Endothelial cell (in vitro differentiated cells): ENCODE results near the gene TMEM207. TPM values are rescaled to one million over a fixed set of nuclear protein-coding genes. Genes with fewer than 3 reads are reported as not detected.

Experiments
- DNase-seq: peaks from one replicate; pipeline ENCODE4 v3.0.0; 2021; ENCODE audit warnings: low spot score
- H3K27ac Mint-ChIP-seq: one replicate; pipeline ENCODE4 v1.8.0; 2021; ENCODE audit warnings: mixed read lengths, inconsistent platforms; ENCODE audit not compliant: unreplicated experiment
- H3K27me3 Mint-ChIP-seq: one replicate; pipeline ENCODE4 v1.8.0; 2021; ENCODE audit warnings: mild to moderate bottlenecking, moderate library complexity, mixed read lengths, inconsistent platforms; ENCODE audit not compliant: unreplicated experiment
- H3K36me3 Mint-ChIP-seq: one replicate; pipeline ENCODE4 v1.8.0; 2021; ENCODE audit warnings: mild to moderate bottlenecking, low read depth, mixed read lengths, inconsistent platforms; ENCODE audit not compliant: unreplicated experiment
- H3K4me1 Mint-ChIP-seq: one replicate; pipeline ENCODE4 v1.8.0; 2021; ENCODE audit warnings: mild to moderate bottlenecking, mixed read lengths, inconsistent platforms; ENCODE audit not compliant: unreplicated experiment
- H3K4me3 Mint-ChIP-seq: one replicate; pipeline ENCODE4 v1.8.0; 2021; ENCODE audit warnings: mild to moderate bottlenecking, mixed read lengths, inconsistent platforms; ENCODE audit not compliant: unreplicated experiment
- H3K9me3 Mint-ChIP-seq: one replicate; pipeline ENCODE4 v1.8.0; 2021; ENCODE audit warnings: mixed read lengths, inconsistent platforms; ENCODE audit not compliant: unreplicated experiment
- CTCF ChIP-seq: fragments of 200-600 bp; sonication (generic); IDR thresholded peaks from one replicate; pipeline ENCODE4 v1.5.0; 2021; ENCODE audit warnings: antibody characterized with exemption; ENCODE audit not compliant: unreplicated experiment
- total RNA-seq: library from RNA; stranded (reverse); fragmentation: NEBNext Ultra II Directional; extraction: Animal tissue kit (Norgen Biotek cat#: 25700); gene quantifications from one replicate; pipeline ENCODE4 v1.2.1, GENCODE V29; 2021; ENCODE audit not compliant: unreplicated experiment

TMEM207 gene
- total RNA-seq, 1 donor from 2014 or later: not detected

DNA sequence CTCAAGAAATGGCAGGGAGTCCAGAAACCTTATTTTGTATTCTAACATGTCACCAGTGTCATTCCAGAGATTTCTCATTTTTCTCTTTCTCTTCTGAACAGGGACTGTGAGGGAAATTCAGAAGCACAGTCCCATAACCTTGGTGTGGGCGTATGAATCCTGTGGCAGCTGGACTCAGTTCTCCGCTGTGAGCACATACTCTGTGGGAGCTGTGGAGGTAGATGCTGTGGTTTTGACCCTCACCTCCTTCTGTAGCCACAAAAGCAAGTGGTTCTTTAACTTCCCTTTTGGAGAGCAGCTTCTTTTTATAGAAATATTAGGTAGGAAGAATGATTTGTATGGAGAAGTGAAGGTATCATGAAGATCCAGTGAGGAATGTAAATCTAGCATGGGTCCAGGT is 13.4 kb downstream of the TMEM207 start:
- H3K36me3 Mint-ChIP-seq: peaks cover 5% of the 10 kb centered on the region
- no peaks in the 10 kb centered on the region for H3K9me3 Mint-ChIP-seq
- H3K27me3 Mint-ChIP-seq: no peaks in the 10 kb centered on the region
- peaks cover 5% of the 10 kb centered on the region for H3K4me1 Mint-ChIP-seq
- TF ChIP-seq CTCF: no peak
- no peak overlapping the region for H3K27ac Mint-ChIP-seq
- no peak overlapping the region for H3K4me3 Mint-ChIP-seq
- DNase-seq: no peak

- H3K27me3 Mint-ChIP-seq: no peaks in the 10 kb centered on the region
- no peak overlapping the region for H3K4me3 Mint-ChIP-seq
- no peaks in the 10 kb centered on the region for H3K9me3 Mint-ChIP-seq
- peaks cover 5% of the 10 kb centered on the region for H3K4me1 Mint-ChIP-seq
- H3K27ac Mint-ChIP-seq: no peak overlapping the region
- no peak for DNase-seq
- TF ChIP-seq CTCF: no peak
- peaks cover 5% of the 10 kb centered on the region for H3K36me3 Mint-ChIP-seq
These were observed 14.1 kb downstream of the TMEM207 start for GRCh38 chr3:190435618-190436017.

- no peak overlapping the region for H3K27ac Mint-ChIP-seq
- DNase-seq: no peak
- no peaks in the 10 kb centered on the region for H3K27me3 Mint-ChIP-seq
- no peak overlapping the region for H3K4me3 Mint-ChIP-seq
- no peaks in the 10 kb centered on the region for H3K9me3 Mint-ChIP-seq
- TF ChIP-seq CTCF: no peak
- H3K36me3 Mint-ChIP-seq: peaks cover 5% of the 10 kb centered on the region
- peaks cover 3% of the 10 kb centered on the region for H3K4me1 Mint-ChIP-seq
These were observed 16.1 kb downstream of the TMEM207 start for GRCh38 chr3:190433626-190434025.

- Mint-ChIP-seq H3K9me3 (no peaks in the 10 kb centered on the region), H3K36me3 (peaks cover 5% of the 10 kb centered on the region)
These were observed 17.5 kb downstream of the TMEM207 start for GRCh38 chr3:190432216-190432615.

GRCh38 chr3:190430906-190431305 is 18.8 kb downstream of the TMEM207 start:
- no peak for DNase-seq
- Mint-ChIP-seq H3K27ac (no peak overlapping the region), H3K4me1 (peaks cover 3% of the 10 kb centered on the region), H3K27me3 (no peaks in the 10 kb centered on the region), H3K9me3 (no peaks in the 10 kb centered on the region), H3K36me3 (peaks cover 5% of the 10 kb centered on the region), H3K4me3 (no peak overlapping the region)
- no peak for TF ChIP-seq CTCF

More at GRCh38 chr3:190432216-190432615, 17.5 kb downstream of the TMEM207 start:
- peaks cover 3% of the 10 kb centered on the region for H3K4me1 Mint-ChIP-seq
- H3K27me3 Mint-ChIP-seq: no peaks in the 10 kb centered on the region
- DNase-seq: no peak
- no peak overlapping the region for H3K27ac Mint-ChIP-seq
- TF ChIP-seq CTCF: no peak
- no peak overlapping the region for H3K4me3 Mint-ChIP-seq
